IPS-20b (cell line): ENCODE results near the gene ARPP19.

Source experiments
- H3K27ac ChIP-seq: one replicate; pipeline ENCODE4 v1.5.1; 2013; ENCODE audit warnings: low read length
- H3K27me3 ChIP-seq: 2 replicates; pipeline ENCODE4 v1.6.1; 2013; ENCODE audit warnings: mild to moderate bottlenecking, low read length, inconsistent platforms; ENCODE audit not compliant: insufficient read depth
- H3K36me3 ChIP-seq: 2 replicates; pipeline ENCODE4 v1.6.1; 2013; ENCODE audit warnings: low read depth, mild to moderate bottlenecking, inconsistent platforms, low read length, moderate library complexity; ENCODE audit not compliant: insufficient read depth
- H3K4me1 ChIP-seq: 2 replicates; pipeline ENCODE4 v1.6.1; 2013; ENCODE audit warnings: mild to moderate bottlenecking, control low read depth, inconsistent platforms, low read length, moderate library complexity; ENCODE audit not compliant: insufficient read depth
- H3K4me3 ChIP-seq: 2 replicates; pipeline ENCODE4 v1.5.1; 2013; ENCODE audit warnings: mild to moderate bottlenecking, low read length, inconsistent platforms
- H3K9ac ChIP-seq: 2 replicates; pipeline ENCODE4 v1.6.1; 2013; ENCODE audit warnings: low read depth, mild to moderate bottlenecking, inconsistent platforms, low read length, moderate library complexity
- H3K9me3 ChIP-seq: 2 replicates; pipeline ENCODE4 v1.6.1; 2013; ENCODE audit warnings: mild to moderate bottlenecking, low read depth, low read length, inconsistent platforms; ENCODE audit not compliant: insufficient read depth

ARPP19 gene

DNA sequence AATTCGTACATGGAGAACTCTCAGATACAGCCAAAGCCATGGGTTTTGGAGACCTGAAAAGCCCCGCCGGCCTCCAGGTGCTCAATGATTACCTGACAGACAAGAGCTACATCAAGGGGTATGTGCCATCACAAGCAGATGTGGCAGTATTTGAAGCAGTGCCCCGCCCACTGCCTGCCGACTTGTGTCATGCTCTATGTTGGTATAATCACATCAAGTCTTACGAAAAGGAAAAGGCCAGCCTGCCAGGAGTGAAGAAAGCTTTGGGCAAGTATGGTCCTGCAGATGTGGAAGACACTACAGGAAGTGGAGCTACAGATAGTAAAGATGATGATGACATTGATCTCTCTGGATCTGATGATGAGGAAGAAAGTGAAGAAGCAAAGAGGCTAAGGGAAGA is 63.7 kb downstream of the ARPP19 start:
- Histone ChIP-seq H3K27ac (no peak overlapping the region), H3K4me3 (no peak overlapping the region), H3K27me3 (no peaks in the 10 kb centered on the region), H3K9ac (no peak overlapping the region), H3K36me3 (no peaks in the 10 kb centered on the region), H3K9me3 (no peaks in the 10 kb centered on the region), H3K4me1 (no peaks in the 10 kb centered on the region; the same call in 1 of the 2 replicates)

GRCh38 chr15:52503788-52504496 is 64.9 kb downstream of the ARPP19 start:
- H3K4me3 ChIP-seq = no peak overlapping the region

GRCh38 chr15:52502608-52503007 is 66.2 kb downstream of the ARPP19 start:
- Histone ChIP-seq H3K9ac (no peak overlapping the region), H3K4me1 (no peaks in the 10 kb centered on the region), H3K27me3 (no peaks in the 10 kb centered on the region), H3K27ac (no peak overlapping the region), H3K4me3 (no peak overlapping the region), H3K9me3 (no peaks in the 10 kb centered on the region), H3K36me3 (no peaks in the 10 kb centered on the region)

More at GRCh38 chr15:52503788-52504496, 64.9 kb downstream of the ARPP19 start:
- no peaks in the 10 kb centered on the region; the same call in 1 of the 2 replicates for H3K4me1 ChIP-seq
- no peak overlapping the region for H3K9ac ChIP-seq
- H3K36me3 ChIP-seq = no peaks in the 10 kb centered on the region
- no peaks in the 10 kb centered on the region for H3K27me3 ChIP-seq
- no peaks in the 10 kb centered on the region for H3K9me3 ChIP-seq
- no peak overlapping the region for H3K27ac ChIP-seq

- Histone ChIP-seq H3K4me3 (no peak overlapping the region), H3K27me3 (no peaks in the 10 kb centered on the region), H3K9ac (no peak overlapping the region), H3K9me3 (no peaks in the 10 kb centered on the region), H3K36me3 (no peaks in the 10 kb centered on the region), H3K4me1 (no peaks in the 10 kb centered on the region), H3K27ac (no peak overlapping the region)
Measured at GRCh38 chr15:52499506-52499905, 69.3 kb downstream of the ARPP19 start.

GRCh38 chr15:52498706-52499105 is 70.1 kb downstream of the ARPP19 start:
- H3K36me3 ChIP-seq = no peaks in the 10 kb centered on the region
- no peak overlapping the region for H3K9ac ChIP-seq
- no peak overlapping the region for H3K27ac ChIP-seq
- no peaks in the 10 kb centered on the region for H3K4me1 ChIP-seq
- no peaks in the 10 kb centered on the region for H3K9me3 ChIP-seq
- H3K27me3 ChIP-seq = no peaks in the 10 kb centered on the region
- H3K4me3 ChIP-seq = no peak overlapping the region
